AG04449 (cell line): ENCODE measurements around the gene EMC8.

ENCODE experiments used
- CTCF ChIA-PET: fragments of 350-600 bp; formaldehyde crosslinking; extraction: SDS; loops from one replicate; lab custom pipeline; 2021; ENCODE audit warnings: antibody characterized with exemption; lab: Yijun Ruan, JAX
- POLR2A ChIA-PET: fragments of 400-600, 350-600 bp; formaldehyde crosslinking; extraction: SDS; loops from one replicate; lab custom pipeline; 2020; ENCODE audit warnings: antibody characterized with exemption, inconsistent platforms; lab: Yijun Ruan, JAX
- DNase-seq: peaks from one replicate; pipeline ENCODE4 v3.0.0-alpha.2; 2010; ENCODE audit warnings: low read depth, low spot score
- H3K4me3 ChIP-seq: 2 replicates; pipeline ENCODE4 v1.5.1; 2011; ENCODE audit warnings: low read depth, mild to moderate bottlenecking, control low read depth, low read length
- CTCF ChIP-seq: IDR thresholded peaks from one replicate; pipeline ENCODE4 v1.5.1; 2011; ENCODE audit warnings: mild to moderate bottlenecking, moderate library complexity, low read length, control low read depth, inconsistent platforms; ENCODE audit not compliant: insufficient read depth; ENCODE audit errors: missing control alignments

The EMC8 gene

GRCh38 chr16:85780281-85780680, 19.1 kb downstream of the EMC8 start:
- POLR2A ChIA-PET, result no interaction called here
- no peak for TF ChIP-seq CTCF
- CTCF ChIA-PET, result no interaction called here
- H3K4me3 ChIP-seq, result no peak overlapping the region
- DNase-seq, result no peak

GRCh38 chr16:85778873-85779272, 20.5 kb downstream of the EMC8 start:
- CTCF ChIA-PET, result interaction anchor here (1.3 to 1.6 kb wide), 2 partner anchors 19 to 120 kb away, joined by 3 to 5 read pairs; no protein-coding TSS in a partner anchor
- no peak for TF ChIP-seq CTCF
- POLR2A ChIA-PET, result interaction anchor here (1.2 kb wide), 1 partner anchor 11 kb away, joined by 3 read pairs; no protein-coding TSS in a partner anchor
- no peak overlapping the region for H3K4me3 ChIP-seq
- no peak for DNase-seq

GRCh38 chr16:85777583-85778310, 21.6 kb downstream of the EMC8 start:
- CTCF ChIA-PET, result interaction anchor here (1.3 kb wide), 1 partner anchor 119 kb away, joined by 3 read pairs; no protein-coding TSS in a partner anchor
- DNase-seq, result no peak
- H3K4me3 ChIP-seq, result no peak overlapping the region
- POLR2A ChIA-PET, result interaction anchor here (0.6 kb wide), 1 partner anchor 159 kb away, joined by 6 read pairs; no protein-coding TSS in a partner anchor
- no peak for TF ChIP-seq CTCF

- POLR2A ChIA-PET, result no interaction called here
- no peak overlapping the region for H3K4me3 ChIP-seq
- DNase-seq, result no peak
- CTCF ChIA-PET, result no interaction called here
- no peak for TF ChIP-seq CTCF
Measured at GRCh38 chr16:85774811-85775210, 24.5 kb downstream of the EMC8 start.

GRCh38 chr16:85774136-85774535, 25.2 kb downstream of the EMC8 start:
- H3K4me3 ChIP-seq, result no peak overlapping the region
- DNase-seq, result no peak
- CTCF ChIA-PET, result no interaction called here
- no peak for TF ChIP-seq CTCF
- POLR2A ChIA-PET, result no interaction called here

- TF ChIP-seq CTCF, result no peak
- no peak for DNase-seq
- ChIA-PET CTCF (no interaction called here), POLR2A (no interaction called here)
- no peak overlapping the region for H3K4me3 ChIP-seq
Measured at GRCh38 chr16:85773044-85773443, 26.3 kb downstream of the EMC8 start.
